ENCODE measurements around the gene CACNA2D3.

DNA sequence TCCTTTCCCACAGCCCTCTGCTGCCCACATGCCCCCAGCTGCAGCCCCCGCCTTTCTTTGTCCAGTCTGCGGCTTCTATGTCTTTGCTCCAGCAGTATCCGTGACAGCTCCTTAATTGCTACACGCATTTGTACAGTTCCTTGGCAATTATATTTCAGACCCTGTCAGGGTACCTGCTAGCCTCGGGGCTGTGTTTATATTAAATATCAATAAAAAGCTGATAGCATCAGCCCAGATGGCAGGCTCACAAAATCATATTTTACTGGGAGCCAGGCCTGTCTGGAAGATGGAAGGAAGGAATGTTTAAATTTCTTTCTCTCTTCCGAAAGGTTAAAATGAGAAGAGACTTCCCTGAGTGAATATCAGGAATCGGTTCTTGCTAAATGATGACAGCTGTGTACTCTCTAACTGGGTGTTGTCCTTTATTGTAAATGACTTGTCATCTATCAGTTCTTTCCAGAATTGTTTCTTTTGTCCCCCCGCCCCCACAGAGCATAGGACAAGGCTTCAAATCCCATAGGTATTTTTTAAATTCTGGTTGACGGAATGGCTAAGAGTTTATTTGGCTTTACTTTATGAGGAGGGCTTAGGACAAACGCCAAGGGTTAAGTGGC is 427.4 kb downstream of the CACNA2D3 start:
- TF ChIP-seq GATA2 (IDR thresholded peaks at IDR 0.05; ENCODE audit: low read depth, low read length) (peak; percentile 69), GATA3 (IDR thresholded peaks at IDR 0.05; ENCODE audit: low read depth, low read length) (no peak)
